Measurements from ENCODE around the gene PTPRT.

The PTPRT gene

GRCh38 chr20:42461965-42462593, 727.6 kb downstream of the PTPRT start:
- TF ChIP-seq CTCF (IDR thresholded peaks at IDR 0.05) = no peak
- no peaks in the 10 kb centered on the region for H3K9me3 ChIP-seq
- no peak overlapping the region for H3K4me3 ChIP-seq (ENCODE audit: low read depth in 1 of 2, low read length in 1 of 2)
- H3K36me3 ChIP-seq = no peaks in the 10 kb centered on the region
- H3K4me1 ChIP-seq (ENCODE audit: control insufficient read depth in 1 of 2, insufficient read depth in 1 of 2, low read depth in 1 of 2, low read length in 1 of 2) = no peaks in the 10 kb centered on the region
- no peaks in the 10 kb centered on the region for H3K27me3 ChIP-seq
- no peak overlapping the region for H3K27ac ChIP-seq

GRCh38 chr20:42461291-42461690, 728.4 kb downstream of the PTPRT start:
- Histone ChIP-seq H3K4me3 (ENCODE audit: low read depth in 1 of 2, low read length in 1 of 2) (no peak overlapping the region), H3K27ac (no peak overlapping the region), H3K27me3 (no peaks in the 10 kb centered on the region), H3K4me1 (ENCODE audit: control insufficient read depth in 1 of 2, insufficient read depth in 1 of 2, low read depth in 1 of 2, low read length in 1 of 2) (no peaks in the 10 kb centered on the region), H3K36me3 (no peaks in the 10 kb centered on the region), H3K9me3 (no peaks in the 10 kb centered on the region)
- TF ChIP-seq CTCF (IDR thresholded peaks at IDR 0.05) = no peak

- H3K36me3 ChIP-seq = no peaks in the 10 kb centered on the region
- no peak for TF ChIP-seq CTCF (IDR thresholded peaks at IDR 0.05)
- H3K27ac ChIP-seq = no peak overlapping the region
- H3K4me1 ChIP-seq (ENCODE audit: control insufficient read depth in 1 of 2, insufficient read depth in 1 of 2, low read depth in 1 of 2, low read length in 1 of 2) = no peaks in the 10 kb centered on the region
- H3K27me3 ChIP-seq = no peaks in the 10 kb centered on the region
- H3K9me3 ChIP-seq = no peaks in the 10 kb centered on the region
- H3K4me3 ChIP-seq (ENCODE audit: low read depth in 1 of 2, low read length in 1 of 2) = no peak overlapping the region
Measured at GRCh38 chr20:42447270-42447669, 742.4 kb downstream of the PTPRT start.

- H3K27ac ChIP-seq = no peak overlapping the region
- H3K9me3 ChIP-seq = no peaks in the 10 kb centered on the region
- H3K36me3 ChIP-seq = no peaks in the 10 kb centered on the region
- H3K4me3 ChIP-seq (ENCODE audit: low read depth in 1 of 2, low read length in 1 of 2) = no peak overlapping the region
- TF ChIP-seq CTCF (IDR thresholded peaks at IDR 0.05) = no peak
- no peaks in the 10 kb centered on the region for H3K4me1 ChIP-seq (ENCODE audit: control insufficient read depth in 1 of 2, insufficient read depth in 1 of 2, low read depth in 1 of 2, low read length in 1 of 2)
- no peaks in the 10 kb centered on the region for H3K27me3 ChIP-seq
Measured at GRCh38 chr20:42444799-42445198, 744.9 kb downstream of the PTPRT start.

GRCh38 chr20:42443200-42443599, 746.5 kb downstream of the PTPRT start:
- no peak for TF ChIP-seq CTCF (IDR thresholded peaks at IDR 0.05)
- Histone ChIP-seq H3K36me3 (no peaks in the 10 kb centered on the region), H3K4me1 (ENCODE audit: control insufficient read depth in 1 of 2, insufficient read depth in 1 of 2, low read depth in 1 of 2, low read length in 1 of 2) (no peaks in the 10 kb centered on the region), H3K27ac (no peak overlapping the region), H3K4me3 (ENCODE audit: low read depth in 1 of 2, low read length in 1 of 2) (no peak overlapping the region), H3K27me3 (no peaks in the 10 kb centered on the region), H3K9me3 (no peaks in the 10 kb centered on the region)

GRCh38 chr20:42442716-42443115, 747.0 kb downstream of the PTPRT start:
- no peaks in the 10 kb centered on the region for H3K9me3 ChIP-seq
- no peaks in the 10 kb centered on the region for H3K27me3 ChIP-seq
- H3K4me3 ChIP-seq (ENCODE audit: low read depth in 1 of 2, low read length in 1 of 2) = no peak overlapping the region
- no peak for TF ChIP-seq CTCF (IDR thresholded peaks at IDR 0.05)
- no peak overlapping the region for H3K27ac ChIP-seq
- H3K36me3 ChIP-seq = no peaks in the 10 kb centered on the region
- no peaks in the 10 kb centered on the region for H3K4me1 ChIP-seq (ENCODE audit: control insufficient read depth in 1 of 2, insufficient read depth in 1 of 2, low read depth in 1 of 2, low read length in 1 of 2)

All from neutrophil (primary cell).